Measurements from ENCODE around the gene C22orf39. TPM values are rescaled to one million over a fixed set of nuclear protein-coding genes. Genes with fewer than 3 reads are reported as not detected.

Gene C22orf39
- polyA plus RNA-seq, 1 experiment, result 18.8 TPM

- Histone ChIP-seq H3K9me3 (ENCODE audit: control insufficient read depth, insufficient read depth, low read length) (no peaks in the 10 kb centered on the region), H3K27ac (ENCODE audit: low read depth, low read length) (no peak overlapping the region), H3K27me3 (ENCODE audit: control insufficient read depth, insufficient read depth, low read length) (no peaks in the 10 kb centered on the region), H3K4me3 (ENCODE audit: low read depth, low read length) (no peak overlapping the region)
- no peak for TF ChIP-seq CTCF (IDR thresholded peaks at IDR 0.05; ENCODE audit: low read depth, low read length)
- CTCF ChIA-PET, result no interaction called here
- no peak for DNase-seq (ENCODE audit: low read depth, low spot score)
- POLR2A ChIA-PET, result no interaction called here
Observed at GRCh38 chr22:19402642-19403191, 44.8 kb downstream of the C22orf39 start.

- no peak for DNase-seq (ENCODE audit: low read depth, low spot score)
- ChIA-PET POLR2A (no interaction called here), CTCF (no interaction called here)
- Histone ChIP-seq H3K27me3 (ENCODE audit: control insufficient read depth, insufficient read depth, low read length) (no peaks in the 10 kb centered on the region), H3K4me3 (ENCODE audit: low read depth, low read length) (no peak overlapping the region), H3K9me3 (ENCODE audit: control insufficient read depth, insufficient read depth, low read length) (no peaks in the 10 kb centered on the region), H3K27ac (ENCODE audit: low read depth, low read length) (no peak overlapping the region)
- TF ChIP-seq CTCF (IDR thresholded peaks at IDR 0.05; ENCODE audit: low read depth, low read length), result no peak
Observed at GRCh38 chr22:19401483-19401882, 46.0 kb downstream of the C22orf39 start.

GRCh38 chr22:19400881-19401280 lies 46.6 kb downstream of the C22orf39 start:
- H3K9me3 ChIP-seq (ENCODE audit: control insufficient read depth, insufficient read depth, low read length), result no peaks in the 10 kb centered on the region
- ChIA-PET POLR2A (no interaction called here), CTCF (no interaction called here)
- no peak for TF ChIP-seq CTCF (IDR thresholded peaks at IDR 0.05; ENCODE audit: low read depth, low read length)
- no peak overlapping the region for H3K27ac ChIP-seq (ENCODE audit: low read depth, low read length)
- no peak for DNase-seq (ENCODE audit: low read depth, low spot score)
- H3K4me3 ChIP-seq (ENCODE audit: low read depth, low read length), result no peak overlapping the region
- no peaks in the 10 kb centered on the region for H3K27me3 ChIP-seq (ENCODE audit: control insufficient read depth, insufficient read depth, low read length)

GRCh38 chr22:19398652-19399051 lies 48.9 kb downstream of the C22orf39 start:
- ChIA-PET CTCF (no interaction called here), POLR2A (no interaction called here)
- no peaks in the 10 kb centered on the region for H3K9me3 ChIP-seq (ENCODE audit: control insufficient read depth, insufficient read depth, low read length)
- H3K4me3 ChIP-seq (ENCODE audit: low read depth, low read length), result no peak overlapping the region
- no peaks in the 10 kb centered on the region for H3K27me3 ChIP-seq (ENCODE audit: control insufficient read depth, insufficient read depth, low read length)
- no peak overlapping the region for H3K27ac ChIP-seq (ENCODE audit: low read depth, low read length)
- no peak for DNase-seq (ENCODE audit: low read depth, low spot score)
- no peak for TF ChIP-seq CTCF (IDR thresholded peaks at IDR 0.05; ENCODE audit: low read depth, low read length)

- DNase-seq (ENCODE audit: low read depth, low spot score), result no peak
- H3K9me3 ChIP-seq (ENCODE audit: control insufficient read depth, insufficient read depth, low read length), result no peaks in the 10 kb centered on the region
- POLR2A ChIA-PET, result no interaction called here
- H3K27ac ChIP-seq (ENCODE audit: low read depth, low read length), result no peak overlapping the region
- no peak overlapping the region for H3K4me3 ChIP-seq (ENCODE audit: low read depth, low read length)
- no peaks in the 10 kb centered on the region for H3K27me3 ChIP-seq (ENCODE audit: control insufficient read depth, insufficient read depth, low read length)
- TF ChIP-seq CTCF (IDR thresholded peaks at IDR 0.05; ENCODE audit: low read depth, low read length), result no peak
- CTCF ChIA-PET, result no interaction called here
Observed at GRCh38 chr22:19398206-19398605, 49.3 kb downstream of the C22orf39 start.

Data from AG04450 (cell line).